Measurements from ENCODE around the gene CACHD1. TPM values are rescaled to one million over a fixed set of nuclear protein-coding genes. Genes with fewer than 3 reads are reported as not detected.

CACHD1 gene
- total and polyA plus RNA-seq, 2 of the 4 experiments (the other 2 are of a cell fraction) = 2.9 to 5.9 TPM

GRCh38 chr1:64495878-64496277, 25.9 kb downstream of the CACHD1 start:
- Histone ChIP-seq H3K18ac (ENCODE audit: low read depth, low read length) (no peak overlapping the region), H3K79me1 (ENCODE audit: low read depth in 1 of 2, low read length in 2 of 2) (no peaks in the 10 kb centered on the region; a peak in 1 of 4 replicates), H2BK5ac (ENCODE audit: low read depth, low read length, poor library complexity, severe bottlenecking) (no peak overlapping the region), H3K9me3 (ENCODE audit: control insufficient read depth, insufficient read depth, low read length) (no peaks in the 10 kb centered on the region), H4K91ac (ENCODE audit: insufficient read depth, low read depth, low read length) (no peak overlapping the region), H4K8ac (ENCODE audit: low read depth in 2 of 2, low read length in 2 of 2) (no peak overlapping the region), H3K9ac (ENCODE audit: low read depth, low read length) (no peak overlapping the region), H3K23ac (ENCODE audit: low read depth, low read length) (no peak overlapping the region), H3K4me3 (ENCODE audit: insufficient read depth, low read depth, low read length) (no peak overlapping the region), H2AFZ (replicated peaks; ENCODE audit: low read length, poor library complexity) (no peak overlapping the region), H4K5ac (ENCODE audit: low read depth, low read length) (no peak overlapping the region), H4K20me1 (ENCODE audit: insufficient read depth, low read length) (no peaks in the 10 kb centered on the region), H3K27me3 (ENCODE audit: control insufficient read depth, insufficient read depth, low read length) (no peaks in the 10 kb centered on the region), H3K4me2 (ENCODE audit: low read depth, low read length) (no peak overlapping the region), H2BK20ac (ENCODE audit: low read depth, low read length) (no peak overlapping the region), H3K56ac (ENCODE audit: extremely low read depth, insufficient read depth, low read length) (no peak overlapping the region), H2BK120ac (ENCODE audit: low read depth, low read length) (no peak overlapping the region), H2BK15ac (ENCODE audit: low read depth, low read length) (no peak overlapping the region), H3K4ac (ENCODE audit: low read depth, low read length) (no peak overlapping the region), H3K14ac (replicated peaks; ENCODE audit: low read depth, low read length) (no peak overlapping the region), H3K27ac (ENCODE audit: insufficient read depth, low read length) (no peak overlapping the region), H2AK9ac (replicated peaks; ENCODE audit: low read depth, low read length, poor library complexity) (no peak overlapping the region), H3K36me3 (ENCODE audit: control insufficient read depth, insufficient read depth, low read length) (no peaks in the 10 kb centered on the region), H3K4me1 (ENCODE audit: control insufficient read depth, insufficient read depth, low read length) (no peaks in the 10 kb centered on the region), H3K9me1 (ENCODE audit: insufficient read depth, low read length) (no peaks in the 10 kb centered on the region), H2AK5ac (ENCODE audit: low read depth, low read length) (no peak overlapping the region)
- DNase-seq (no peak), ATAC-seq (ENCODE audit: low read depth) (no peak)
- no TSS peak for BruUV-seq (replicated peaks)
- ChIA-PET CTCF (interaction anchor here (0.7 kb wide), 1 partner anchor 1083 kb away, joined by 4 read pairs; no protein-coding TSS in a partner anchor), POLR2A (ENCODE audit: unreplicated experiment) (no interaction called here)
- WGBS, 2 experiments (ENCODE audit: extremely low coverage in 2 of 2, insufficient read length in 1 of 2) = no CpG with 5 or more reads among the region's 1 CpG
- in situ Hi-C loops (cut with MboI; ENCODE audit: low sequenced_read_pairs) (no loop called here), dilution Hi-C loops (cut with HindIII; ENCODE audit: low sequenced_read_pairs, unreplicated experiment) (no loop called here), intact Hi-C loops (cut with micrococcal nuclease) (no loop called here)
- TF ChIP-seq USF2 (IDR thresholded peaks at IDR 0.05; ENCODE audit: low read depth, low read length) (no peak), CTCF (conservative IDR thresholded peaks at IDR 0.05; ENCODE audit: low read depth, low read length) (no peak), RFX5 (IDR thresholded peaks at IDR 0.05; ENCODE audit: low read depth, low read length) (no peak), MAZ (IDR thresholded peaks at IDR 0.05; ENCODE audit: borderline replicate concordance, low read depth, low read length) (no peak)
